NCI-H774 (cell line): Measurements from ENCODE around the gene WDFY3.
"Not testable (repeated sequence)": the region's sequence is repeated elsewhere in the genome, so short reads cannot be mapped to it uniquely, and the experiment has no call there.

ENCODE experiments used
- DNase-seq: peaks from one replicate; lab custom pipeline; 2025; lab: John Stamatoyannopoulos, UW

WDFY3 gene

GRCh38 chr4:84708406-84709135 lies 257.9 kb downstream of the WDFY3 start:
- no peak for DNase-seq

GRCh38 chr4:84706286-84706685 lies 260.2 kb downstream of the WDFY3 start:
- no peak for DNase-seq

DNA sequence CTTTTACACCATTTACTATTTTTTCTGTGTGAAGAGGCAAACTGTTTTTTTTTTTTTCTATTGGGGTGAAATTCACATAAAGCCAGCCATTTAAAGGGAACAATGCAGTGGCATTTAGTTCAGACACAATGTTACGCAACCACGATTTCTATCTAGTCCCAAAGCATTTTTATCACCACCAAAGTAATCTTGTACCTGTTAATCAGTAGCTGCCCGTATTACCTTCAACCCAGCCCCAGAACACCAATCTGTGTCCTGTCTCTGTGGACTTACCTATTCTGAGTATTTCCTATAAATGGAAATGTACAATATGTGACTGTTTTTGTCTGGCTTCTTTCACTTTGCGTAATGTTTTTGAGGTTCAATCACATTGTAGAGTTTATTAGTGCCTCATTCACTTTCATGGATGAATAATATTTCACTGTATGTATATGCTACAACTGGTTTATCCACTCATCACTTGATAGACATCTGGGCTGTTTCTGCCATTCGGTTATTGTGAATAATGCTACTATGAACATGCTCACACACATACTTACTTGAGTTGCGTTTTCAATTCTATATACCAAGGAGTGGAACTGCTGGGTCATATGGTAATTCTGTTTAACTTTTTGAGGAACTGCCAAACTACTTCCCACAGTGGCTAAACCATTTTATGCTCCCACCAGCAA lies 267.4 kb downstream of the WDFY3 start:
- no peak for DNase-seq

DNA sequence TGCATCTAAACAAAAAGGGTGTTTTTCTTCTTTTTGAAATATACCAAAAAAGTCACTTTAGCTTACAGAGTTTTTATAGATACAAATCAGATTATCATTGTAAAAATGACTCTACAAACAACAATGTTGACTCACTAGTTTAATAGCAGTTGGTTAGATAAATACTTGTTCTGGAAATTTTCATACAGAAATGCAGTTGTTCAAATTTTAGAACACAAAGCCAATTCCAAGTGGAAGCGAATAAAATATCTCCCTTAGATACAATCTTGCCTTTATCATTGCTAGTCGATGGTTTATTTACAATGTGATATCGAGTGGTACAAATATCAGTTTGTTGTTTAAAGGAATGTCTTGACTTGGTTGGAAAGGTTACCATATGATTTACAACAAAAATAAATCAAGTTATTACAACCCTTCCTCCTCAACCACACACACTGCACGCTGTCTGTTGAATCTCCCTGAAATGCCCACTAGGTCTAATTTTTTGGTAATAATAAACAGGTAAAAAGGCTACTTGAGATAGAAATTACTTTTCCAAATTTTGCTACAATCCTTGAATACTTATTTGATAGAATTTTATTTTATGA lies 268.8 kb downstream of the WDFY3 start:
- no peak for DNase-seq

DNA sequence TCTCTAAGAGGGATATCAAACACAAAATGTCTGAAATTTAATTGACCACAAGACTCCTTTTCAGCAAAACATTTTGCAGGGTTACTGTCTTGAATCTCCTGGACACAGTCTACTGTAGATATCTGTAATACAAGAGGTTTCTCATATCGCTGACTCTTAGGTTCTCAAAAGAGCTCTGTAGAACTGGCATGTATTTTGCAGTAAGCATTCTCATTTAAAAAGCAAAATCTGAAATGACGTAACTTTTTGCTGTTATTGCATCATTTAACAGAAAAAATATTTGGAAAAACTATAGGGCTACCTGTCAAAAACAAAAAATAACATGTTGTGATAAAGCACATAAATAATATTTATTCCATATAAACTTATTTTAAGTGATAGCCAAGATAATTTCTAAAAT lies 269.3 kb downstream of the WDFY3 start:
- DNase-seq: no peak

- no peak for DNase-seq
Observed at GRCh38 chr4:84691800-84692199, 274.7 kb downstream of the WDFY3 start.

DNA sequence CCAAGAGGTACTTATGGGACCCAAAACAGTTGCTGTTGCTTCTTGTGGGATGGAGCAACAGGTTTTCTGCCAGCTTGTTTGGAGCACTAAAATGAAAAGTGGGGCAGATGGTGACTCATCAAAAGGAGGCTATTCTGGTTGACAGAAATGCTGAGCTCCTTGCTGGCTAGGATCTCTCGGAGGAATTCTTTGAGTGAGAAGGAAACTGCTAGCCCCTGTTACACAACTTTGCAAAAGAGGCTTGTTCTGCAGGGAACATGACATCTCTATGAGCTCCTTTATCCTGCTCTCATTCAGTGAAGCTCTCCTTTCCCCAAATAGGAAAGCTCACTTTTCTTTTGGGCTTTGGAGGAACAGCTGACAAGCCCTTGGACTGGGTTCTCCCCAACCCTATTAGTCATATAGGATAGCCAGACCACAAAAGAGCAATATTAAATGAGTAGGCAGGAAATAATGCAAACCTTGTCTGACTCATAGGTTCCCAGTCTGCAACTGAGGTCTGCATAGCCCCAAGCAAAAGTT lies 275.3 kb downstream of the WDFY3 start:
- no peak for DNase-seq

GRCh38 chr4:84690481-84690880 lies 276.0 kb downstream of the WDFY3 start:
- DNase-seq: no peak

DNA sequence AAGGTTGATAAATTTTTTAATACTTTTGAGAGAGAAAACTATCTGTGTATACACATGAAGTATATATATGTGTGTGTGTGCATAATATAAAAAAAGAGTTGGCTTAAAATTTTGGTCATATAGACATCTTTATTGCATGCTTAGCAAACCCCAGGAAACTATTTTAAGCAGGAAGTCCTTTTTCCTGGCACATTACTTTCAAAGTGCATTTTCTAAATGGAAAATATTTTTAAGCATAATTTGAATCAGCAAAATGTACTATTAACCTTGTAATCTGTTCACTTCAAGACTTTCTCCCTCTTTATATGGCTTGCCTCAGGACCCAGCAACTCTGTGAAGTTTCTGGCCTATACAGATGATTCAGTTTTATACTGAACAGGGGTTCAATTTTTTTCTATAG lies 277.3 kb downstream of the WDFY3 start:
- no peak for DNase-seq

DNA sequence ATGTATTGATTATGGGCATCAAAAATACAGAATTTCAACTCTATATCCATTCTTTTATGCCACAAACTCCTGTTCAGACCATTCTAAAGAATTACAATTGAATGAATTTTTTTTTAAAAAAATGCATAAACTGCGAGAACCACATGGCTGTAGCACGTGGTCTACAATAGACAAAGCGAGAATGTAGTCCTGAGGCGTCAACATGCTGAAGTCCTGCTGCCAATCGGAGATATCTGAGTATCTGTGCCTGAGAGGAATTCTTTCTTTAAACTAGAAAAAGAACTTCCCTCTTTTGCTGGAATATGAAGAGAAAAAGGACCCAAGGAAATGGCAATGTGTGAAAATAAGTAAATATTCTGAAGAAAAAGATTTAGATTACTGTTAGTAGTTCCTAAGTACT lies 277.9 kb downstream of the WDFY3 start:
- DNase-seq: no peak

DNA sequence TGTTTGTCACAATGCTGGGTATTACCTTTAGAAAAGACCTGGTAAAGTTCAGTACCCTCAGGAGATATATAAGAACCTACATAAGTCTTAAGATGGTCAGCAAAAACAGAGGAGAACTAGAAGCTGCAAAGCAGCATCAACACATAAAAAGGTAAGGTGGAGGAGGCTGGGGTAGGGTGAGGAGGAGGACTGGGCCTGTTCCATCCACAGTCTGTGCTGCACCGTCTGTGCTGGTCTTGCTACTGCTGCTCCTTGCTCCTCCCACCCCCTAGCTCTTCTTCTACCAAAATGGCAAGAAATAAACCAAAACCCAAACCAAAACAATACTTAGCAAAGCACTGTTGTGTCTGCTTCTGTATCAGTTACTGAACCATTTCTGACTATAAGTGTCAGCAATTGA lies 281.4 kb downstream of the WDFY3 start:
- no peak for DNase-seq

GRCh38 chr4:84684361-84684760 lies 282.1 kb downstream of the WDFY3 start:
- DNase-seq: no peak

DNA sequence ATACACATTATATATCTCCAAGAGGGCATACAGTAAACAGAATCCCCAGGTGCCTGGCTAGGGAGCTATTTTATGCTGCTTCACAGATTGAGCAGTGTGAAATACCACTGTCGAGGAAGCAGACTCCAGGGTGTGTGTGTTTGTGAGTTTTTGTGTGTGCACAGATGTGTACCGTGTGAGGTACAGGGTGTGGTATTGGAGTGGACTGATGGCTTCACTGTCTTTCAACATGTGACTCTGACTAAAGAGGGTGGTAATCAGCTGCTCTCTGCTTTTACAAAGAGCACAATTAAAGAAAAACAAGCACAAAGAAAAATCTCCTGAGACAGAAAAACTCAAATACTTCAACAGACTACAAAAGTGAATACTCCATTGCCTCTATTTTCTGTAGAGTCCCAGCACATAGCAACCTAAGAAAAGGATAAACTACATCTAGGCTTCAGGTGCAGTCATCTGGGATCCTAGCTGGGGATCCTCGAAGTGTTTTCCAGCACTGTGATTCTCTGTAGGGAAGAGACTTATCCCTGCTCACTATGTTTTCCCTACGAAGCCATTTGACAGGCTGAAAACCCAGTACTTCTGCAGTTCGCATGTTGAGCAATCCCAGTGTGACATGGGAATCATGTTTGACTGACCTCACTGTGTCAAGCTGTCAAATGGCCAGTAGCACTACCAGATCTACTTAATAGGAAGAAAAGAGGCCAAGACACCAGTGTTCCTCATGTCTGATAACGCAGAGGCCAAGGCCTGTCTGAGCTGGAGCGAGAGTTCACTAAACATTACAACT lies 283.2 kb downstream of the WDFY3 start:
- no peak for DNase-seq

- not testable (repeated sequence) for DNase-seq
Observed at GRCh38 chr4:84682661-84683060, 283.8 kb downstream of the WDFY3 start.

DNA sequence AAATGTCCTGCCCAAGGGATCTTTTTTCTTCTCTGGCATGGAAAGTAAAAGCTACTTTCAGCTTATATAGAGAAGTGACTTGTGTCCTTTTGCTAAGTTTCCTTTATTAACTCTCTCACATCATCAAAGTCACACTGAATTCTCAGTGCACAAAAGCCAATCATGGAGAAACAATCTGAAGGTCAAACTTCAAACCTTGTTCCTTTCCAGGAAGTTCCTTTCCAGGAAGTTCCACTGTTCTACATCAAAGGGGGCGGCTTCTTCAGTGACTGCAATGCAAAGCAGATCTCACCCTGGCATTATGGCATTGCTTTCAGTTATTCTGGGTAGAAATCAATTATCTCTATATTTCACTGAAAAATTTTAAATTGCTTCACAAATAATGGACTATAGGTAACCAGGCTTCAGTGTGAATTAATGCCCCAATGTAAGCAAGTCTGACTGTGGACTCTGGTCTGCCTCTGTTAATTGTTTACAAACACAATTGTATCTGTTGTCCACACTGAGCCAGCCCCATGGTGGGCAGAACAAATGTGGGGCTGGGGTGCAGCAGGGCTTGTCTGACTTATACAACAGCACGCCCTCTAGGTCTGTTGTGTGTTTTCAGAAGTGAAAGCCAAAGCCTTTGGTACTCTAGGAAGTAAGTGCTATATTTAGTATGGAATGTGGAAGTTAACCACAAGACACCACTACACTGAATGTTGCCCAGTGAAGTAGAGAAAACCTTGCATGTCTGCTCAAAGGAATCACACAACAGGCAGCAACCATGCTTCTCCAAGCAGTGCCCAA lies 284.8 kb downstream of the WDFY3 start:
- DNase-seq: no peak

GRCh38 chr4:84680956-84681355 lies 285.5 kb downstream of the WDFY3 start:
- DNase-seq: no peak

GRCh38 chr4:84678976-84679744 lies 287.3 kb downstream of the WDFY3 start:
- DNase-seq: no peak

- no peak for DNase-seq
Observed at GRCh38 chr4:84677995-84678394, 288.5 kb downstream of the WDFY3 start.

DNA sequence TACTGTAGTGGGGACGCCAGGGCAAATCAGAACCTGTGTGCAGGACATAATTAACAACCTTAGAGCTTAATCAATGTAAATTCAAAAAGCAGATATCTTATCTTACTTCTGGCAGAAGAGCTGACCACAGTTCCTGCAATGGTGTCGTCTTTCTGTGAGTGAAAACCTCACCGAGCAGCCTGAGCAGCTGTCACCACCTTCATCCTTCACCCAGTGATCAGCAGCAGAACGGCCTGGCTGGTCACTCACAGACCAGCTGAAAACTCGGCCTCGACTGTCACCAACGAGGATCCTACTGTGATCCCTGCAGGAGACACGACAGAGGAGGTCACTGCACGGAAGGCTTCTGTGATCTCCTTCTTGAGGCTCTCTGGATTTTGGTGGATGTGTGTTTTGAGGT lies 289.4 kb downstream of the WDFY3 start:
- no peak for DNase-seq

DNA sequence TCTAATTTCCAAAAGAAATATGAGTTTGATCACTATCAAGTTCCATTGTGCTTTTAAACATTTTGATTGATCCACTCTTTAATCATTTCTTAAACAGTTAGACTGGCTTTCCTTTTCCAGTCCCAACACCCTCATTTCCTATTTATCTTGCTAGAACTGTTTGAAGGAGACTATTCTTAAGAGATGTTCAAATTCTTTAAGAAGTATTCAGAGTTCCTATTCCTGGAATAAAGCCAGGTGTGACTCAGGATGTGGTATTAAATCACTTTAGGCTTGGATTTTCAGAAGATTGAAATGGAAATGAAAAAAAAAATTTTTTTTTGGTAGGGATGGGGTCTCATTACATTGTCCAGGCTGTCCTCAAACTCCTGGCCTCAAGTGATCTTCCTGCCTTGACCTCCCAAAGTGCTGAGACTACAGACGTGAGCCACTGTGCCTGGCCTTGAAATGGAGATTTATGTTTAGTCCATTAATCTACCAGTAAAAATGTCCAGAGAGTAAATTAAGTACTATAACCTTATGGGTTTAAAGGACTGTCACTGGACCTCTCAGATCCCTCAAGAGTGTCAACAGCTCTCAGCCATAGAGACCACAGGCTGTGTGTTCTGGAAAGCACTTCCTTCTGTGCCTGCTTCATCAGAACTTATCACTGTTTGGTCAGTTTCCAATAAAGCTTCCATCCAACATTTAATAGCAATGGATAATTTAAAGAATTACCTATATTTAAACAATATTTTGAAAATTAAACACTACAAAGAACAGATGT lies 292.8 kb downstream of the WDFY3 start:
- DNase-seq: no peak
